ENCODE measurements around the gene FBXO3. TPM values are rescaled to one million over a fixed set of nuclear protein-coding genes. Genes with fewer than 3 reads are reported as not detected.
"Not testable (repeated sequence)": the region's sequence is repeated elsewhere in the genome, so short reads cannot be mapped to it uniquely, and the experiment has no call there.

FBXO3 gene
- total RNA-seq, 1 donor from 2014 or later = 32.5 TPM

DNA sequence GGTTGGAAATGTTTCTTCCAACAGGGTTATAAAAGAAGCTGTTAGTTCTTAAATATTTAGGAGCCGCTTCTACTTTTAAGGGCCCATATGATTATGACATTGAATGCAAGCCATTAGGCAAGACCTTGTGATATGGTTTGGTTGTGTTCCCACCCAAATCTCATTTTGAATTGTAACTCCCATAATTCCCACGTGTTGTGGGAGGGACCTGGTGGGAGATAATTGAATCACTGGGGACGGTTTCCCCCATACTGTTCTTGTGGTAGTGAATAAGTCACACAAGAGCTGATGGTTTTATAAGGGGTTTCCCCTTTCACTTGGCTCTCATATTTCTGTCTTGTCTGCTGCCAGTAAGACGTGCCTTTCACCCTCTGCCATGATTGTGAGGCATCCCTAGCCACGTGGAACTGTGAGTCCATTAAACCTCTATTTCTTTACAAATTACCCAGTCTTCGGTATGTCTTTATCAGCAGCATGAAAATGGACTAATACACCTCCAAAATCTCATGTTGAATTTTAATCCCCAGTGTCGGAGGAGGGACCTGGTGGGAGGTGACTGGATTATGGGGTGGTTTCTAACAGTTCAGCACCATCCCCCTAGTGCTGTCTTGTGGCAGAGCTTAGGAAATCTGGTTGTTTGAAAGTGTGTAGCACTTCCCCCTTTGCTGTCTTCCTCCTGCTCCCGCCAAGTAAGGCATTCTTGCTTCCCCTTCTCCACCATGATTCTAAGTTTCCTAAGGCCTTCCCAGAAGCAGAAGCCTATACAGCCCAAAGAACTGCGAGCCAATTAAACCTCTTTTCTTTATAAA is 42.4 kb downstream of the FBXO3 start:
- ATAC-seq = peak; percentile 43
- TF ChIP-seq, protein P1, sequence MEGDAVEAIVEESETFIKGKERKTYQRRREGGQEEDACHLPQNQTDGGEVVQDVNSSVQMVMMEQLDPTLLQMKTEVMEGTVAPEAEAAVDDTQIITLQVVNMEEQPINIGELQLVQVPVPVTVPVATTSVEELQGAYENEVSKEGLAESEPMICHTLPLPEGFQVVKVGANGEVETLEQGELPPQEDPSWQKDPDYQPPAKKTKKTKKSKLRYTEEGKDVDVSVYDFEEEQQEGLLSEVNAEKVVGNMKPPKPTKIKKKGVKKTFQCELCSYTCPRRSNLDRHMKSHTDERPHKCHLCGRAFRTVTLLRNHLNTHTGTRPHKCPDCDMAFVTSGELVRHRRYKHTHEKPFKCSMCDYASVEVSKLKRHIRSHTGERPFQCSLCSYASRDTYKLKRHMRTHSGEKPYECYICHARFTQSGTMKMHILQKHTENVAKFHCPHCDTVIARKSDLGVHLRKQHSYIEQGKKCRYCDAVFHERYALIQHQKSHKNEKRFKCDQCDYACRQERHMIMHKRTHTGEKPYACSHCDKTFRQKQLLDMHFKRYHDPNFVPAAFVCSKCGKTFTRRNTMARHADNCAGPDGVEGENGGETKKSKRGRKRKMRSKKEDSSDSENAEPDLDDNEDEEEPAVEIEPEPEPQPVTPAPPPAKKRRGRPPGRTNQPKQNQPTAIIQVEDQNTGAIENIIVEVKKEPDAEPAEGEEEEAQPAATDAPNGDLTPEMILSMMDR (IDR thresholded peaks at IDR 0.05) = no peak
- H3K27ac ChIP-seq = peak overlapping the region; percentile 5
- intact Hi-C loops (cut with DNase I) = no loop called here
- peaks cover 5% of the 10 kb centered on the region for H3K36me3 ChIP-seq
- no peak for DNase-seq
- H3K9me3 ChIP-seq = no peaks in the 10 kb centered on the region
- peaks cover 52% of the 10 kb centered on the region for H3K4me1 ChIP-seq
- peak overlapping the region; percentile 92 for H3K4me3 ChIP-seq
- no peaks in the 10 kb centered on the region for H3K27me3 ChIP-seq

GRCh38 chr11:33730716-33731115 is 43.6 kb downstream of the FBXO3 start:
- intact Hi-C loops (cut with DNase I) = no loop called here
- TF ChIP-seq, protein P1 (IDR thresholded peaks at IDR 0.05) = no peak
- peaks cover 5% of the 10 kb centered on the region for H3K36me3 ChIP-seq
- H3K27me3 ChIP-seq = no peaks in the 10 kb centered on the region
- no peaks in the 10 kb centered on the region for H3K9me3 ChIP-seq
- DNase-seq (no peak), ATAC-seq (no peak)
- H3K4me3 ChIP-seq = peak overlapping the region; percentile 11
- peaks cover 58% of the 10 kb centered on the region for H3K4me1 ChIP-seq
- H3K27ac ChIP-seq = no peak overlapping the region

DNA sequence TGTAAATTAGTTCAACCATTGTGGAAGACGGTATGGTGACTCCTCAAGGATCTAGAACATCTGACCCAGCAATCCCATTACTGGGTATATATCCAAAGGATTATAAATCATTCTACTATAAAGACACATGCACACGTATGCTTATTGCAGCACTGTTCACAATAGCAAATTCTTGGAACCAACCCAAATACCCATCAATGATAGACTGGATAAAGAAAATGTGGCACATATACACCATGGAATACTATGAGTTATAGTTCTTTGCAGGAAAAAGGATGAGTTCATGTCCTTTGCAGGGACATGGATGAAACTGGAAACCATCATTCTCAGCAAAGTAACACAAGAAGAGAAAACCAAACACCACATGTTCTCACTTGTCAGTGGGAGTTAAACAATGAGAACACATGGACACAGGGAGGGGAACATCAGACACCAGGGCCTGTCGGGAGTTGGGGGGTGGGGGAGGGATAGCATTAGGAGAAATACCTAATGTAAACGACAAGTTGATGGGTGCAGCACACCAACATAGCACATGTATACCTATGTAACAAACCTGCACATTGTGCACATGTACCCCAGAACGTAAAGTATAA is 45.2 kb downstream of the FBXO3 start:
- H3K4me3 ChIP-seq; H3K27ac ChIP-seq; DNase-seq; H3K36me3 ChIP-seq; H3K9me3 ChIP-seq; H3K27me3 ChIP-seq; ATAC-seq; intact Hi-C loops (cut with DNase I): not testable (repeated sequence)
- peaks cover 68% of the 10 kb centered on the region for H3K4me1 ChIP-seq

- intact Hi-C loops (cut with DNase I); H3K27ac ChIP-seq; H3K4me3 ChIP-seq; H3K27me3 ChIP-seq; ATAC-seq; H3K9me3 ChIP-seq; DNase-seq; H3K36me3 ChIP-seq: not testable (repeated sequence)
- H3K4me1 ChIP-seq = peaks cover 70% of the 10 kb centered on the region
These were observed 46.8 kb downstream of the FBXO3 start for GRCh38 chr11:33727539-33727938.

DNA sequence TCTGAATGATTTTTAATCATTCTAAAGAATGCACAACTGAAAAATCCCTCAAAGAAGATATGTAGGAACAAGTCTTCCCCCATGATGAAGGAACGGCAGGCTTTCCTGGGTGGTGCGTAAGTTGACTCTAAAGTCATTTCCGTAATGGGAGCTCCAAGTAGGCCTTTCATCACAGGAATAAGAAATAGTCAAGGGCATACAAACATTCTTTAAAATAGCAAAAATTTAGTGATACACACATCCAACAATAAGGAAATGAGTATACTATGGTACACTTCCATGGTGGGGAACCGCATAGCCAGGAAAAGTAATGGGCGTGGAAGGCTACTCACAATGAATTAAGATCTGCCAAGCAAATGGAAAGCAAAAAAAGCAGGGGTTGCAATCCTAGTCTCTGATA is 48.8 kb downstream of the FBXO3 start:
- Histone ChIP-seq H3K9me3 (no peaks in the 10 kb centered on the region), H3K4me1 (peaks cover 71% of the 10 kb centered on the region), H3K4me3 (no peak overlapping the region), H3K27ac (peak overlapping the region; percentile 82), H3K27me3 (no peaks in the 10 kb centered on the region), H3K36me3 (peaks cover 12% of the 10 kb centered on the region)
- ATAC-seq (no peak), DNase-seq (no peak)
- TF ChIP-seq, protein P1 (IDR thresholded peaks at IDR 0.05) = no peak
- intact Hi-C loops (cut with DNase I) = no loop called here

- Histone ChIP-seq H3K4me3 (no peak overlapping the region), H3K4me1 (peaks cover 64% of the 10 kb centered on the region), H3K36me3 (peaks cover 16% of the 10 kb centered on the region), H3K27ac (peak overlapping the region; percentile 82), H3K9me3 (no peaks in the 10 kb centered on the region), H3K27me3 (no peaks in the 10 kb centered on the region)
- ATAC-seq = peak; percentile 72
- DNase-seq = no peak
- intact Hi-C loops (cut with DNase I) = no loop called here
- TF ChIP-seq, protein P1 (IDR thresholded peaks at IDR 0.05) = no peak
These were observed 49.7 kb downstream of the FBXO3 start for GRCh38 chr11:33724644-33725035.
